HG03103 (cell line): ENCODE results near the gene ENTPD3.

Experiments
- ATAC-seq: cut with Tn5 transposase; IDR thresholded peaks from one replicate; pipeline ENCODE4 v1.9.1; 2021; ENCODE audit warnings: low read depth; ENCODE audit not compliant: unreplicated experiment

Gene ENTPD3, protein sequence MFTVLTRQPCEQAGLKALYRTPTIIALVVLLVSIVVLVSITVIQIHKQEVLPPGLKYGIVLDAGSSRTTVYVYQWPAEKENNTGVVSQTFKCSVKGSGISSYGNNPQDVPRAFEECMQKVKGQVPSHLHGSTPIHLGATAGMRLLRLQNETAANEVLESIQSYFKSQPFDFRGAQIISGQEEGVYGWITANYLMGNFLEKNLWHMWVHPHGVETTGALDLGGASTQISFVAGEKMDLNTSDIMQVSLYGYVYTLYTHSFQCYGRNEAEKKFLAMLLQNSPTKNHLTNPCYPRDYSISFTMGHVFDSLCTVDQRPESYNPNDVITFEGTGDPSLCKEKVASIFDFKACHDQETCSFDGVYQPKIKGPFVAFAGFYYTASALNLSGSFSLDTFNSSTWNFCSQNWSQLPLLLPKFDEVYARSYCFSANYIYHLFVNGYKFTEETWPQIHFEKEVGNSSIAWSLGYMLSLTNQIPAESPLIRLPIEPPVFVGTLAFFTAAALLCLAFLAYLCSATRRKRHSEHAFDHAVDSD

DNA sequence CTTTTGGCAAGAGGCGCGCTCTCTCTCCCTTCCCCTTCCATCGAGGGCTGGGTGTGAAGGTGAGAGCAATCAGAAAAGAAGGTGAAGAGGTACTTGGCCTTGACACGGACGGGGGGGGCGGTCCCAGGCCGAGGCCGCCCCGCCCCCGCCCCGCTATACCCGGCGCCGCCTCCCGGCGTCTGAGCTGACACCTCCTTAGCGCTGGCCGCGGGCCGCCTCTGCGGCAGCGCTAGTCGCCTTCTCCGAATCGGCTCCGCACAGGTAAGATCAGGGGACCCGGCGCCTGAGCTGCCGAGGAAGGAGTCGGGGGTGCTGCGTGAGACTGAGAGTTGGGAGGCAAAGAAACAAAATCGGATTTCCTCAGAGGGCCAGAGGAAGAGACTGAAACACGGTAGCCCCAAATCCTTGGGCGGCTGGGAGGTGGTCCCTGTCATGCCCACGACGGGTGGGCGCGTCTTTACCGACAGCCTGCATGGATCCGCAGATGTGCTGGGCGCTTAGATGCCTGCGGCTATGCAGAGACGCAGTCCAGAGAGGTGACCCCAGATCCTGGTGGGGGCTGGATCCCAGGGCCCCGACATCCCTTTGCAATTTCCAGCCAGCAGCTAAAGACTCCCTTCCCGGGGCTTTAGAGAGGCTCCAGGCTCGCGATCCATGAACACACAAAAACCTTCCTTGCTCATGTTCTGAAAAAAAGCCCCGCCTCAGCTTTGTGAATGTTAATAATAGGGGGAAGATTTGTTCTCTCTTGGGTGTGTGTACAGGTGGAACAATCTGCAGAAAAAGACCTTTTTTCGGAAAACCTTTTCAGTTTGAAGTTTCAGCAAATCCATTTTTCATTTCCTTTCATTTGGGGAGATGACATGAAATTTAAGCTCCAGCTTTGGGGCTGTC is at the start of gene ENTPD3:
TSS of gene ENTPD3 (plus strand) at position 184 of the 894 bp plus-strand sequence. CDS start 874 bp downstream, outside the sequence.
- no peak for ATAC-seq

DNA sequence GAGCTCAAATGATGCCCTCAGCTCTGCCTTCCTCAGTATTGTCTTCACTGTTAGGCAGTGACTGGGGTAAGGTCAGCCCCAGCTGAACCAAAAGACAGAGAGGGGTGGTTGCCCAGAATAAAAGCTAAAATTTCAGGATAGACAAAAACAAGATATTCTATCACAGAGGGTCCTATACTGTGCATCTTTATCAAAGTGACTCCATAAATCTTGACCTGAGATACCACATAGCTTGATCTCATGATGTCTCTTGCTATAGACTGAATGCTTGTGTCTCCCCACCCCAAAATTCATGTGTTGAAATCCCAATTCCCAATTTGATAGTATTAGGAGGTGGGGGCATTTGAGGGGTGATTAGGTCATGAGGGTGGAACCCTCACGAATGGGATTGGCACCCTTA is 47.1 kb upstream of the ENTPD3 start:
- ATAC-seq, result no peak

DNA sequence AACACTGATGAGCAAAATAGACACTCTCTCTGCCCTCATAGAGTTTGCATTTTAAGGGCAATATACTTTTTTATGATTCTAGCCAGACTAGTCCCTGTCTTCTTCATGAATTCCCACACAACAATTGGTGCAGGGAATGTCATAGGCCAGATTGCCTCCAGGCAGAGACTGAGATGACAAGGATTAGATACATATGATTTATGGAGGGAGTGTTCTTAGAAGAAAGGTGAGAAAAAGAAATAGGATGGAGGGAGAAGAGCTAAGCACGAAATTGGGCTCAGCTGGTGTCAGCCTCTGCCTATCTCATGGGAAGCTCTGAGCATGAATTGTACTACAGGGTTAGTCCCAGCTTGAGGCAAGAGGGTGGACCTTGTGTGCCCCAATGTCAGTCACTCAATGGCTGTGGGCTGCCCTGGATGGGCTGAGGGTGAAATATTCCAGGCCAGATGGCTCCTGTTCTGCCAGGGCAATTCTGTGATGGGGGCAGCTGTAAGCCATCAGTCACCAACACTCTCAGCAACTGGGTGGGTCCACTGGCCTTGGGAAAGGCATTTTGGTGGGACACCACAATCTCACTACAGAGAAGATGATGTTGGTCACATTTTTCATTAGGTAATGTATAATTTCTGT is 46.3 kb upstream of the ENTPD3 start:
- no peak for ATAC-seq

DNA sequence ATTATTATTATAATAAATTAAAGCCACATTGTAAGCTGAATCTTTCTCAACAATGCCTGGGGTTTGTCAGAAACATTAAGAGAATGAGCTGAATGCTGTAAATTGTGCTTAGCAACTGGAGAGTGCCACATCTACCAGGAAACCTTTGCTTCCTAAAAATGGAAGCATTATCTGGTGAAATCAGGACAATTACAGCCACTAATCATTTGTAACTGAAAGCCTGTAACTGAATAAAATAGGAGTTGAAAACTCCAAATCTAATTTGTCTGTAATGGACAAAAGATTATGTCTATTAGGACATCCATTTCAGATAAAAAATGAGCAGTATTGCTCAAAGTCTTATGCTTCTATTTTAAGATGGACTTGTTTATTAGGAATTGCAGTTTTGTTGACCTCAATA is 45.3 kb upstream of the ENTPD3 start:
- no peak for ATAC-seq

DNA sequence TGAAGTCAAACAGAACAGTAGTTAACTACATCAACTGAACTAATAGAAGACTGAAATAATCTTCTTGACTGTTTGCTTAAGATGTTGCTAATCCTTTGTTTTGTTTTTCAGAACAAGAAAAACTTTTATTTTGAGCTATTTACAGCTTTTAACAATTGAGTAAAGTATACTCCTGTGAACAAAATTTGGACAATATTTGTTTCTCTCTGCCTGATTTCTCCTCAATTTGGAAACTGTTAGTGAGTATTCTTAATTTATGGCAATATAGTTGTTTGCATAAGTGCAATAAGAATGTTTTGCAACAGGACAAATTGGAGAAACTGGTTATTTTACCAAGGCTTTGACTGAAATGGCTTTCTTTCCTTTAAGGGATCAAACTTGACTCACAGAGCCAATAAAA is 36.5 kb upstream of the ENTPD3 start:
- ATAC-seq, result no peak

DNA sequence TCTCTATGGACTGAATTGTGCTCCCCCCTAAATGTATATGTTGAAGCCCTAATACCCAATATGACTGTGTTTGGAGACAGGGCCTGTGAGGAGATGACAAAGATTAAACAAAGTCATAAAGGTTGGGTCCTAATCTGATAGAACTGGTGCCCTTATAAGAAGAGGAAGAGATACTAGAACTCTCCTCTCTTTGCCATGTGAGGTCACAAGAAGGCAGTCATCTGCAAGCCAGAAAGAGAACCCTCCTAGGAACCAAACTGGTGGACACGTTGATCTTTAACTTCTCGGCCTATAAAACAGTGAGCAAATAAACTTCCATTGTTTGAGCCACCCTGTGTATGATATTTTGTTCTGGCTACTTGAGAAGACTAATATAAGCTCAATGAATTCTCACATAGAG is 31.6 kb upstream of the ENTPD3 start:
- no peak for ATAC-seq

DNA sequence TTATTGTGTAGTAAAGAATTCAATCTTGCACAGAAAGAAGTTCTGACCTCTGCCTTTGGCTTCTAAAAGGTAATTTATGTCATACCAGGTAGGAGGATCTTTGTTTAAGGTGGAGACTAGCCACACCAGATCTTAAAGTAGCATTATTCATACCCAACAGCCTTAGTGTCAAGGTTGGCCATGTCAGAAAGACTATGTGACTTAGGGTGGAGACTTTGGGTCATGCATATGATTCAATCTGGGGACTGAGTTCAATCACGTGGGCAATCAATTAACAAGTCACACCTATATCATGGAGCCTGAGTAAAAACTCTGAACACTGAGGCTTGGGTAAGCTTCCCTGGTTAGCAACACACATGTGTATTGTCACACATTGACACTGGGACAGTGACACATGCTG is 28.5 kb upstream of the ENTPD3 start:
- no peak for ATAC-seq

DNA sequence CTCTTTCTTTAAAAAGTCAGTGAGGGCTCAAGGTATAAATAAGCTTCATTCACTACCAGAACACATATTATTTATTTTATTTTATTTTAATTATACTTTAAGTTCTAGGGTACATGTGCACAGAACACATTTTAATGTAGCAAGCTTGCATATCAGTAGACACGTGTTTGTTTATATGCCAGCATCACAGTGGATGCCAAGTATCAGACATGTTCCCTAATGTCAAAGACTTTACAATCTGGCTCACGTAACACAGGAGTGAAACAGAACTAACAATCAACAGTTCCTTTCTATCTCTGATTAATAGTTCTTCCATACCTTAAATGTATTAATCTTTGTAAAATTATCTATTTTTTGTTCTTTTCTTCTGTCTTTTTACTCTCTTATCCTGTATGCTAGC is 23.3 kb upstream of the ENTPD3 start:
- no peak for ATAC-seq

DNA sequence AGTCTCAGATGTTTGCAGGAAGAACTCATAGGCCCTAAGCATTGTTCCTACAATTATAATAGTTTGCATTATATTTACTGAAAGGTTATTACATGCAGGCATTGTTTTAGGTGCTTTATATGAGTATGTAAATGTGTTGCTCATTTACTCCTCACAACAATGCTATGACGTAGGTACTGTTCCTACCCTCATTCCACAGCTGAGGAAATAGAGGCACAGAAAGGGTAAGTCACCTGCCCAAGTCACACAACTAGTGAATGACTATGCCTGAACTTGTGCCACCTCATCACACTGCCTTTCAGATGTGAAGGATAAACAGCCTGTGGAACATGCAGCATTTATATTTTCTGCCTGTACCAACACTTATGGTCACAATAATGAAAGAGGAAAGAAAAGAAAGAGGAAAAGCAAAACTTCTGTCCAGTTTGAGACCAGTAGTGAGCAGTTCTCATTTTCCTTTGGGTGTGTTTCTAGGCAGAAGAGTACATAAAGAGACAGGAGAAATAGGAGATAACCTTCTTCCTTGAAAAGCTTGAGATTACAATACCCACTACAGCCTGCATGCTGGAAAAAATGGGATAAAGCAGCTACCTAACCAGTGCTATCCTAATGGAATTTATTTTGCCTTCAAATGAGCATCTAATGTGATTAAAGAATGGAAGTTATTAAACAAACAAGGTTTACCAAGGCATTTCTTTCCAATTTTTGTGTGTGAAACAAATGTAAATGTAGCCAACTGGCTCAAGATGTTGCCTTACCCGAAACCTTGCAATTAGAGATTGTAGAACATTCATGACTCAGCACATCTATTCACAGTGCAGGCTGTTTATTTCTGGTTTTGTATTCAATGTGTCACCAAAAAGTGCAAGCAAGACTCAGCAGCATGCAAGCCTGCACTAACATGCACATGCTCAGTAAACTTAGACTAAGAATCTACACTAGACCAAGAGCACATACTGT is 20.5 kb upstream of the ENTPD3 start:
- no peak for ATAC-seq

DNA sequence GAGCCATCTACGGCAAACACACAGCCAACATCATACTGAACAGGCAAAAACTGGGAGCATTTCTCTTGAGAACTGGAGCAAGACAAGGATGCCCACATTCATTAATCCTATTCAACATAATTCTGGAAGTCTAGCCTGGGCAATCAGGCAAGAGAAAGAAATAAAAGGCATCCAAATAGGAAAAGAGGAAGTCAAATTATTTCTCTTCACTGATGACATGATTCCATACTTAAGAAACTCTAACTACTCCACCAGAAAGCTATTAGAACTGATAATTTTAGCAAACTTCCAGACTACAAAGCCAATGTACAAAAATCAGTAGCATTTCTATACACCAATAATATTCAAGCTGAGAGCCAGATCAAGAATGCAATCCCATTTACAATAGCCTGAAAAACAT is 17.3 kb upstream of the ENTPD3 start:
- no peak for ATAC-seq

DNA sequence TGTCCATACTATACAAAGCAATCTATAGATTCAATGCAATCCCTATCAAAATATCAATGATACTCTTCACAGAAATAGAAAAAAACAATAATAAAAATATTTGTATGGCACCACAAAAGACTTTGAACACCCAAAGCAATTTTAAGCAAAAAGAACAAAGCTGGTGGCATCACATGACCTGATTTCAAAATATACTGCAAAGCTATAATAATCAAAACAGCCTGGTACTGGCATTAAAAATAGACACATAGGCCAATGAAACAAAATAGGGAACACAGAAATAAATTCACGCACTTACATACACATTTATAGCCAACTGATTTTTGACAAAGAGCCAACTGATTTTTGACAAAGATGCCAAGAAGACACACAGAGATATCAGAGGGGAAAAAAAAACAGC is 9.2 kb upstream of the ENTPD3 start:
- ATAC-seq, result no peak

DNA sequence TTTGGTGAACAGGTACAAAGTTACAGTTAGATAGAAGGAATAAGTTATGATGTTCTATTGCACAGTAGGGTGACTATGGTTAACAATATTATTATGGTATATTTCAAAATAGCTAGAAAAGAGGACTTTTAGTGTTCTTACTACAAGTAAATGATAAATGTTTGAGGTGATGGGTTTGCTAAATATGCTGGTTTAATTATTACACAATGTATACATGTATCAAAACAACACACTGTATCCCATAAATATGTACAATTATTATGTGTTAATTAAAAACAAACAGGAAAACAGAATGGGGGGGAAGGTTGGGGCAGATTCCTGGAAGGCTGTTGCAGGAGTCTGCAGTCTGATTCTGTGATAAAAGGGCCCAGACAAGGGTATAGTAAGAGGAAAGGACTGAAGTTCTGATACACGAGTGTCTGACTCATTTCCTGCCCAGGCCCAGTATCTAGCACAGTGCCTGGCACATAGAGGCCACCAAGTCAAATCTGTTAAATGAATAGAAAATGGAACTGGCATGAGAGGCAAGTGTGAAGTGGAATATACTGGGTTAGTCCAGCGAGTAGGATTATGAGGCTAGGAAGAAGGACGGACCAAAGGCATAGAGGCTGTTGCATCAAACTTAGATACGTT is 7.2 kb upstream of the ENTPD3 start:
- no peak for ATAC-seq

DNA sequence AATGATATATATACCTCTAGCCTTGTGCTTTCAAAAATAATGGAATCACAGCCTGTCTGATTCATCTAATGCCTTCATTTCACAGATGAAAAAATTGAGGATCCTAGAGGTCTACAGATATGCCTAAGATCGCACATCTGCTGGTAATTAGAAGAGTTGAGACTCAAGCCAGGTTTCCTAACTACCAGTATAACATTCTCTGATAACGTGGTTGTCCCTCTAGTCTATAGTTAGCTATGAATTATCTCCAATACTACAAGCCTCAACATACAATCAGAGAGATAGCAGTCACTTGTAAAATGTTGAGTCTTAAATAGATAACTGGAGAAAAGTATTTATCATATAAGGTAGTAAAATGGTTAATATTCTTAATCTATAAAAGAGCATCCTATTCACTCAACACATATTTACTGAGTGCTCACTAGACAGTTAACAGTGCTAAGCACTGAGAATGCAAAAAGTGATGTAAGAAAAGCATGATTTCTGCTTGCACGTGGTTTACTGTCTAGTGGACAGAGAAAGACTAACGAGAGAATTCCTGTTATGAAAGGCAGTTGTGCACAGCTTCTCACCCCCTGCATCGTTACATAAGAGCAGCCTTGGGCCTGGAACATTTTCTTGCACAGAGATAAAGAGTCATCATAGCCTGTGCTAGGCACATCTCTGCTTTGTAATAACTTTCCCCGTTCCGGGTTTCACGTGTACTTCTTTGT is 4.9 kb upstream of the ENTPD3 start:
- ATAC-seq, result no peak

DNA sequence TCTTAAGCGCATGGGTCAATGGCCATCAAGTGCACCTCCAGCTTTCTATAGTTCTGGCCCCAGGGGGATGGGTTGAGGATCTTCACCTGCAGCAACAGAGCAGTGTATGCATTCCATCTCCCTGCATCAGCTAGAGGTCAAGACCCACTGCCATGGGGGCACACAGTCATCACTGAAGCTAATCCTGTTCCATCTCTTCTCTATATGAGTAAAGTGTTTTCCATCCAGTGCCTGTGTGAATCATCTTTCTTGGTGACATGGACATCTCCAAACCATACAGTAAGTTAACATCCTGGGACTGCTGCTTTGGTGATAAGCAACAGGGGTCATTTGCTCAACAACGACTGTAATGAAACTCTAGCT is 4.4 kb upstream of the ENTPD3 start:
- no peak for ATAC-seq

DNA sequence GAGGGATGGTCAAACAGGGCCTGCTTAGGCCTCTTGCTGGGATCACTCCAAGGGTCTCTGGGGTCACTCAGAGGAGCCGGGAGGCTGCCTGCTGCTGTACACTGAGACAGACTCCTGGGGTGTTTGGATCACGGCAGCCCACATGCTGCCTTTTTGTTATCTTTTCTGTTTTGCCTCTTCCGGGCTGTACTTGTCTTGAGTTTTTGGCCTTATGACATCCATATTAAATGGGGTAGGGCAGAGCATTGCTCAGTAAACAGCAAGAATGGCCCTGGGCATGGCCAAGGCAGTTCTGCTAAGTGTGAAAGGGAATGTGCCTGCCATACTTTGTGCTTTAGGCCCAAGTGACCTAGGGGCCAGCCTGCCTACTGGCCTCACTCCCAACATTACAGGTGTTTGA is 771 bp upstream of the ENTPD3 start:
- ATAC-seq, result no peak

DNA sequence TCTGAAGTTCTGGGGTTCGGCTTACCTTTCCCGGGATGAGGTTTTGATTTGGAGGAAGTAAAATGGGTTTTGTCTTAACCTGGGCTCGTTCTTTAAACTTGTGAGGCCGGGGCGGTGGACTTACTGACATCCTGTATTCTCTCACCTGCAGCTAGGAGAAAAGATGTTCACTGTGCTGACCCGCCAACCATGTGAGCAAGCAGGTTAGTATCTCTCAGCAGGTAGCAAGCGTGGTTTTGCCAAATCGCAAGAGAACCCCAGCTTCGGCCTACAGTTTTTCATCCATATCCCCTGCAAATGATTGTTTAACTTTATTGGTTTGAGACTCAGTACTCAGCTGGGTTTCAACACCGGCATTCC is 891 bp downstream of the ENTPD3 start:
- no peak for ATAC-seq

DNA sequence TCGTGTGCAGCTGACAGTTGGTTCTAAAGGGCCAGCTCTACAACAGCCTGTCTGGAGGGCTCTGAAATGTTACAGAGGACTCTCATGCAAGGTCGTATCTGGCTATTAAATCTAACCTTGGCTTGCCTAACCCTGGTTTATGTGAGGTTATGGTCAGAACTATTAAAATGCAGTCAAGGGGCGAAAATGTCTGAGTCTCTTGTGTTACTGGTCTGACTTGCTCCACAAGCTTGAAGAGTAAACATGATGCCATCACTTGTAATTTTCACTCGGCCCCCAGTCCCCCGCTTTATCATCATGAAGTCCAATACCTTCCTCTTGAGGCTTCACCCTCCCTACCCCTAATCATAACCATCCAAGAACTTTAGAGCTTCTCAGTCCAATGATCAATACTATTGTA is 9.4 kb downstream of the ENTPD3 start:
- ATAC-seq, result no peak

DNA sequence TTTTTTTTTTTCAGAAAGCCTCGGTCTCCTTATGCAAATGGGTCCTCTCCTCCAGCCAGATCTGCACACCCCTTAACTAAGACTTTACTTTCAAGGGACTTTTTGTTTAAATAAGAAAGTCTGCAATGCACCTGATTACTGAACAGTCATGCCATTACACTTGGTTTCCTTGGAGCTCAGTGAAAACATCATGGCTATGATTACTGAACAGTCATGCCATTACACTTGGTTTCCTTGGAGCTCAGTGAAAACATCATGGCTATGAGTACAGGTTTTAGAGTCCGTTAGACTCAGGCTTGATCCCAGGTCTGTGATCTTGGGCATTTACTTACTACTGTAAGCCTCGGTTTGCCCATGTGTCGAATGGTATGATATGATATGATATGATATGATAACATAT is 10.1 kb downstream of the ENTPD3 start:
- no peak for ATAC-seq

DNA sequence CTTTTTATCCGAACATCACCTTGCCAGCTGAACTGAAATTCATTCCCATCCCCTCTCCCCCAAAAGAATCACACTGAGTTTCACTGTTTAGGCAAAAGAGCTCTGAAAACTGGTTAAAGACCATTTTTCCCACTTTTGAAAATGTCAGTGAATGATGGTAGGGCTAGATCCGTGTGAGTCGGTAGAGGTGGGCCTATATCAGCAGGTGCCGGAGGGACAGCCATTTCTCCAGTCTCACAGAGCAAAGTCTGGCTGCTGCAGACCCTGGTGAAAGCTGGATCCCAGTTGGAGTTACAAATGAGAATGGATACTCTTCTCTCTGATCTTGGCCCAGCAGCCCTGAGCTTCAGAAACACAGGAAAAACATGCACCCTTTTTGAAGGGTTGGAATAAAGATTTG is 10.9 kb downstream of the ENTPD3 start:
- no peak for ATAC-seq
